Measurements from ENCODE around the gene SOST. TPM values are rescaled to one million over a fixed set of nuclear protein-coding genes. Genes with fewer than 3 reads are reported as not detected.

Gene SOST
- total and polyA plus RNA-seq, 2 donors (not counting 1 experiment from before 2014, with no cell fraction given), result not detected

DNA sequence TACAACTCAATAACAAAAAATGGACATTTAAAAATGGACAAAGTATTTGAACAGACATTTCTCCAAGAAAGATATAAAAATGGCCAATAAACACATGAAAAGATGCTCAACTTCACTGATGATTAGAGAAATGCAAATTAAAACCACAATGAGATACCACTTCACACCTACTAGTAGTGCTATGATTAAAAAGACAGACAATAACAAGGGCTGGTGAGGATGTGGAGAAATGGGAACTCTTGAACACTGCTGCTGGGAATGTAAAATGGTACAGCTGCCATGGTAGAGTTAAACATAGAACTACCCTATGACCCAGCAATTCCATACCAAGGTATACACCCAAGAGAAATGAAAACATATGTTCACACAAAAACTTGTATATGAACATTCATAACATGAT lies 46.5 kb upstream of the SOST start:
- H3K36me3 ChIP-seq (replicated peaks in 1 of 2; ENCODE audit: control extremely low read depth in 1 of 2, control insufficient read depth in 1 of 2, extremely low read depth in 1 of 2, insufficient read depth in 2 of 2, low read length in 1 of 2), result no peaks in the 10 kb centered on the region
- ChIA-PET CTCF (no interaction called here), POLR2A (no interaction called here)
- no peak overlapping the region for H2AFZ ChIP-seq (ENCODE audit: insufficient read depth, low read depth, low read length, poor library complexity, severe bottlenecking)
- H3K4me2 ChIP-seq (replicated peaks; ENCODE audit: low read depth, low read length, poor library complexity, severe bottlenecking), result no peak overlapping the region
- no peaks in the 10 kb centered on the region for H3K4me1 ChIP-seq (ENCODE audit: control insufficient read depth in 2 of 2, insufficient read depth in 2 of 2, low read length in 2 of 2)
- intact Hi-C loops (cut with micrococcal nuclease), result no loop called here
- no peak overlapping the region for H3K27ac ChIP-seq (ENCODE audit: low read length in 2 of 2)
- no peak for DNase-seq
- no peak overlapping the region for H3K27ac Mint-ChIP-seq
- peaks cover 0 to 5% (median 2%) of the 10 kb centered on the region in 3 donors for H3K9me3 ChIP-seq (ENCODE audit: control extremely low read depth in 1 of 3, control insufficient read depth in 2 of 3, insufficient read depth in 1 of 3, low read length in 2 of 3)
- H3K27me3 Mint-ChIP-seq, result peaks cover 36% of the 10 kb centered on the region
- H3K79me2 ChIP-seq (ENCODE audit: control insufficient read depth, insufficient read depth, low read length), result no peaks in the 10 kb centered on the region
- ATAC-seq (ENCODE audit: low read depth), result no peak
- H3K4me1 Mint-ChIP-seq, result no peaks in the 10 kb centered on the region
- peaks cover 0 to 8% (median 5%) of the 10 kb centered on the region in 4 experiments for H3K27me3 ChIP-seq (replicated peaks in 1 of 4; ENCODE audit: control extremely low read depth in 1 of 4, control insufficient read depth in 3 of 4, insufficient read depth in 4 of 4, low read length in 3 of 4)
- H4K20me1 ChIP-seq (ENCODE audit: control insufficient read depth, insufficient read depth, low read length, poor library complexity, severe bottlenecking), result no peaks in the 10 kb centered on the region
- H3K4me3 ChIP-seq (ENCODE audit: control extremely low read depth in 1 of 5, extremely low read depth in 1 of 5, insufficient read depth in 1 of 5, low read depth in 2 of 5, low read length in 4 of 5), result no peak overlapping the region
- TF ChIP-seq, protein P1, sequence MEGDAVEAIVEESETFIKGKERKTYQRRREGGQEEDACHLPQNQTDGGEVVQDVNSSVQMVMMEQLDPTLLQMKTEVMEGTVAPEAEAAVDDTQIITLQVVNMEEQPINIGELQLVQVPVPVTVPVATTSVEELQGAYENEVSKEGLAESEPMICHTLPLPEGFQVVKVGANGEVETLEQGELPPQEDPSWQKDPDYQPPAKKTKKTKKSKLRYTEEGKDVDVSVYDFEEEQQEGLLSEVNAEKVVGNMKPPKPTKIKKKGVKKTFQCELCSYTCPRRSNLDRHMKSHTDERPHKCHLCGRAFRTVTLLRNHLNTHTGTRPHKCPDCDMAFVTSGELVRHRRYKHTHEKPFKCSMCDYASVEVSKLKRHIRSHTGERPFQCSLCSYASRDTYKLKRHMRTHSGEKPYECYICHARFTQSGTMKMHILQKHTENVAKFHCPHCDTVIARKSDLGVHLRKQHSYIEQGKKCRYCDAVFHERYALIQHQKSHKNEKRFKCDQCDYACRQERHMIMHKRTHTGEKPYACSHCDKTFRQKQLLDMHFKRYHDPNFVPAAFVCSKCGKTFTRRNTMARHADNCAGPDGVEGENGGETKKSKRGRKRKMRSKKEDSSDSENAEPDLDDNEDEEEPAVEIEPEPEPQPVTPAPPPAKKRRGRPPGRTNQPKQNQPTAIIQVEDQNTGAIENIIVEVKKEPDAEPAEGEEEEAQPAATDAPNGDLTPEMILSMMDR (IDR thresholded peaks at IDR 0.05), result no peak
- TF ChIP-seq EZH2 (IDR thresholded peaks at IDR 0.05; ENCODE audit: borderline replicate concordance, insufficient read depth, low read depth, low read length, poor library complexity, severe bottlenecking), result no peak
- peaks cover 2% of the 10 kb centered on the region for H3K9me3 Mint-ChIP-seq (ENCODE audit: insufficient read depth)
- no peak overlapping the region for H3K4me3 Mint-ChIP-seq
- H3K9ac ChIP-seq (ENCODE audit: low read length), result no peak overlapping the region

DNA sequence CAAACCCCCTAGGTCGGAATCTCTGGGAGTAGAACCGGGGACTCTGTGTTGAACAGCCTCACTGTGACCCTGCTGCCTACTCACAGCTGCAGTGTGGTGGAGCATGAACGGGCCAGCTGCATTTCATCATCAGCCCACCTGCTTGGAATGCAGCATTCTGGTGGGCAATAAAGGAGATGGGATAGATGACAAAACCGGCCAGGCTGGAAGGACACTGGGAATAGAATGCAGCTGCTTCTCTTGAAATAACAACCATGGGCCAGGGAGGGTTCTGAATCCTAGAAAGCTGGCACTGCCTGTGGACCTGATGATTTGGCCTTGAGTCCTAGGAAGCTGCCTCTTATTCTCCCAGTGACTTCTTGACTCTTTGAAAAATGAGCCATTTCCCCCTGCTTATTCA lies 45.2 kb upstream of the SOST start:
- Histone ChIP-seq H3K27ac (ENCODE audit: low read length in 2 of 2) (no peak overlapping the region), H3K4me3 (ENCODE audit: control extremely low read depth in 1 of 5, extremely low read depth in 1 of 5, insufficient read depth in 1 of 5, low read depth in 2 of 5, low read length in 4 of 5) (no peak overlapping the region), H3K4me1 (ENCODE audit: control insufficient read depth in 2 of 2, insufficient read depth in 2 of 2, low read length in 2 of 2) (no peaks in the 10 kb centered on the region), H3K9me3 (ENCODE audit: control extremely low read depth in 1 of 3, control insufficient read depth in 2 of 3, insufficient read depth in 1 of 3, low read length in 2 of 3) (peaks cover 0 to 5% (median 2%) of the 10 kb centered on the region in 3 donors), H3K36me3 (replicated peaks in 1 of 2; ENCODE audit: control extremely low read depth in 1 of 2, control insufficient read depth in 1 of 2, extremely low read depth in 1 of 2, insufficient read depth in 2 of 2, low read length in 1 of 2) (no peaks in the 10 kb centered on the region), H4K20me1 (ENCODE audit: control insufficient read depth, insufficient read depth, low read length, poor library complexity, severe bottlenecking) (no peaks in the 10 kb centered on the region), H3K4me2 (replicated peaks; ENCODE audit: low read depth, low read length, poor library complexity, severe bottlenecking) (no peak overlapping the region), H2AFZ (ENCODE audit: insufficient read depth, low read depth, low read length, poor library complexity, severe bottlenecking) (no peak overlapping the region), H3K9ac (ENCODE audit: low read length) (no peak overlapping the region), H3K27me3 (replicated peaks in 1 of 4; ENCODE audit: control extremely low read depth in 1 of 4, control insufficient read depth in 3 of 4, insufficient read depth in 4 of 4, low read length in 3 of 4) (peaks cover 0 to 8% (median 5%) of the 10 kb centered on the region in 4 experiments), H3K79me2 (ENCODE audit: control insufficient read depth, insufficient read depth, low read length) (no peaks in the 10 kb centered on the region)
- H3K4me3 Mint-ChIP-seq, result no peak overlapping the region
- WGBS (ENCODE audit: insufficient coverage), result 79% methylated on average over 2 of the region's 4 CpGs
- H3K4me1 Mint-ChIP-seq, result no peaks in the 10 kb centered on the region
- DNase-seq, result no peak
- intact Hi-C loops (cut with micrococcal nuclease), result no loop called here
- no peak overlapping the region for H3K27ac Mint-ChIP-seq
- ChIA-PET CTCF (no interaction called here), POLR2A (no interaction called here)
- peaks cover 37% of the 10 kb centered on the region for H3K27me3 Mint-ChIP-seq
- TF ChIP-seq, protein P1 (IDR thresholded peaks at IDR 0.05), result no peak
- no peak for TF ChIP-seq EZH2 (IDR thresholded peaks at IDR 0.05; ENCODE audit: borderline replicate concordance, insufficient read depth, low read depth, low read length, poor library complexity, severe bottlenecking)
- peaks cover 2% of the 10 kb centered on the region for H3K9me3 Mint-ChIP-seq (ENCODE audit: insufficient read depth)
- no peak for ATAC-seq (ENCODE audit: low read depth)

Measured in B cell (primary cell).